Neural cell (in vitro differentiated cells): ENCODE results near the gene PCDH9. TPM values are rescaled to one million over a fixed set of nuclear protein-coding genes. Genes with fewer than 3 reads are reported as not detected.

Experiments
- H2AFZ ChIP-seq: fragments of 200-600, 300-800 bp; sonication (generic), shearing (Covaris generic); 2 replicates; pipeline ENCODE4 v1.6.0; 2014; ENCODE audit warnings: low read depth, mild to moderate bottlenecking, antibody characterized with exemption, low read length, moderate library complexity
- H3F3A ChIP-seq: fragments of 200-600 bp; shearing (Covaris generic); 2 replicates; pipeline ENCODE4 v1.6.1; 2016; ENCODE audit warnings: mild to moderate bottlenecking, moderate library complexity, mixed read lengths, antibody characterized with exemption, low read length; ENCODE audit not compliant: insufficient read depth, poor library complexity, severe bottlenecking
- H3K27ac ChIP-seq: fragments of 200-600, 300-800 bp; sonication (generic), shearing (Covaris generic); 2 replicates; pipeline ENCODE4 v1.5.1; 2014; ENCODE audit warnings: mild to moderate bottlenecking, low read length, moderate library complexity
- H3K27me3 ChIP-seq: fragments of 300-800, 200-600 bp; sonication (generic), shearing (Covaris generic); 2 replicates; pipeline ENCODE4 v1.6.0; 2014; ENCODE audit warnings: mild to moderate bottlenecking, low read depth, low read length, moderate library complexity; ENCODE audit not compliant: insufficient read depth
- H3K36me3 ChIP-seq: fragments of 300-800, 200-600 bp; sonication (generic), shearing (Covaris generic); 2 replicates; pipeline ENCODE4 v1.5.1; 2014; ENCODE audit warnings: mild to moderate bottlenecking, antibody characterized with exemption, low read length, moderate library complexity; ENCODE audit not compliant: insufficient read depth
- H3K4me2 ChIP-seq: fragments of 300-800, 200-600 bp; sonication (generic), shearing (Covaris generic); 2 replicates; pipeline ENCODE4 v1.6.0; 2014; ENCODE audit warnings: mild to moderate bottlenecking, low read length
- H3K4me3 ChIP-seq: fragments of 300-800, 200-600 bp; sonication (generic), shearing (Covaris generic); 2 replicates; pipeline ENCODE4 v1.5.1; 2014; ENCODE audit warnings: mild to moderate bottlenecking, low read length, moderate library complexity
- H3K79me2 ChIP-seq: fragments of 200-600 bp; shearing (Covaris generic); replicated peaks from 2 replicates; pipeline ENCODE4 v1.6.0; 2014; ENCODE audit warnings: mild to moderate bottlenecking, low read length, moderate library complexity; ENCODE audit not compliant: insufficient read depth
- H3K9ac ChIP-seq: fragments of 300-800, 200-600 bp; sonication (generic), shearing (Covaris generic); 2 replicates; pipeline ENCODE4 v1.6.1; 2016; ENCODE audit warnings: mild to moderate bottlenecking, low read length, mixed read lengths
- H3K9me2 ChIP-seq: fragments of 200-600 bp; shearing (Covaris generic); 2 replicates; pipeline ENCODE4 v1.6.1; 2016; ENCODE audit warnings: mild to moderate bottlenecking, low read length, mixed read lengths; ENCODE audit not compliant: insufficient read depth
- H3K9me3 ChIP-seq: fragments of 200-600, 300-800 bp; sonication (generic), shearing (Covaris generic); 2 replicates; pipeline ENCODE4 v1.6.1; 2016; ENCODE audit warnings: mild to moderate bottlenecking, mixed run types, low read length, moderate library complexity, mixed read lengths
- H4K20me1 ChIP-seq: fragments of 200-600 bp; shearing (Covaris generic); 2 replicates; pipeline ENCODE4 v1.6.1; 2016; ENCODE audit warnings: mild to moderate bottlenecking, mixed run types; ENCODE audit not compliant: insufficient read depth
- EP300 ChIP-seq: fragments of 450-650 bp; conservative IDR thresholded peaks from 2 replicates; pipeline ENCODE4 v1.6.1; 2014; ENCODE audit warnings: antibody characterized with exemption, mild to moderate bottlenecking, moderate library complexity; ENCODE audit not compliant: poor library complexity, severe bottlenecking
- EZH2 ChIP-seq: fragments of 200-600, 300-800 bp; shearing (Covaris generic), sonication (generic); IDR thresholded peaks from 2 replicates; pipeline ENCODE4 v1.6.1; 2014; ENCODE audit warnings: antibody characterized with exemption, low read length, borderline replicate concordance, mild to moderate bottlenecking; ENCODE audit not compliant: insufficient read depth, poor library complexity, severe bottlenecking
- MXI1 ChIP-seq: fragments of 450-650 bp; conservative IDR thresholded peaks from 2 replicates; pipeline ENCODE4 v1.6.1; 2014; ENCODE audit warnings: antibody characterized with exemption, mild to moderate bottlenecking; ENCODE audit not compliant: poor library complexity, severe bottlenecking
- POLR2AphosphoS5 ChIP-seq: IDR thresholded peaks from 2 replicates; pipeline ENCODE4 v1.6.1; 2012
- RAD21 ChIP-seq: fragments of 450-650 bp; conservative IDR thresholded peaks from 2 replicates; pipeline ENCODE4 v1.6.1; 2014; ENCODE audit warnings: antibody characterized with exemption, mild to moderate bottlenecking, moderate library complexity
- SMC3 ChIP-seq: fragments of 450-650 bp; conservative IDR thresholded peaks from 2 replicates; pipeline ENCODE4 v1.6.1; 2014; ENCODE audit warnings: antibody characterized with exemption, mild to moderate bottlenecking, moderate library complexity; ENCODE audit not compliant: poor library complexity
- TAF1 ChIP-seq: IDR thresholded peaks from 2 replicates; pipeline ENCODE4 v1.6.1; 2012; ENCODE audit warnings: low read depth
- polyA plus RNA-seq: library from polyadenylated mRNA; depleted of rRNA; stranded (reverse); fragments of >200 nt; gene quantifications from 2 replicates; pipeline ENCODE4 v1.2.3, GENCODE V29; 2014
- TF ChIP-seq, protein P1 (sequence below): fragments of 450-650 bp; IDR thresholded peaks from 2 replicates; pipeline ENCODE4 v1.5.1; 2014; ENCODE audit warnings: antibody characterized with exemption, mild to moderate bottlenecking, moderate library complexity; ENCODE audit not compliant: poor library complexity, severe bottlenecking
- TF ChIP-seq, protein P2 (sequence below): IDR thresholded peaks from 2 replicates; pipeline ENCODE4 v1.6.1; 2012; ENCODE audit warnings: borderline replicate concordance

Gene PCDH9
- polyA plus RNA-seq, 1 donor from 2014 or later, result 4.6 TPM

DNA sequence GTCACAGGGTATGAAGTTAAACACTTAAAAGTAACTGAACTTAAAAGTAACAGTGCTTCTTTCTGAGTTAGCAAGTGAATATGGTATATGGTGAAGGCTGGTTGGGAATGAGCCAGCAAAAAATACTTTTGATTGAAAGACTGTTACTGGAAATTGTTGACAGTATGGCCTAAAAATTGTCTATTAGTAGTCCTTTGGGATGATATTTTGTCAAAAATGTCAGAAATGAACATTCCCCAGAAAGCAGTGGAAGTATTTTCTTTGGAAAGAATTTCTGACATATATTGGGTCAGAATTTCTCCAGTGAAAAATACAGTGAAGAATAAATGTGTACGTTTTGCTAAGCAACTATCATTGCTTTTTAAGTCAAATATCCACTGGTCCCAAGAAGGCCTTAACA is 860.5 kb downstream of the PCDH9 start:
- H2AFZ ChIP-seq, result no peak overlapping the region
- H3K9ac ChIP-seq, result no peak overlapping the region
- H3K27me3 ChIP-seq, result no peaks in the 10 kb centered on the region
- H3K79me2 ChIP-seq, result no peaks in the 10 kb centered on the region
- no peaks in the 10 kb centered on the region for H3K9me2 ChIP-seq
- no peak overlapping the region for H3K4me3 ChIP-seq
- H3K36me3 ChIP-seq, result no peaks in the 10 kb centered on the region
- H3K9me3 ChIP-seq, result no peaks in the 10 kb centered on the region
- H3F3A ChIP-seq, result no peaks in the 10 kb centered on the region
- H4K20me1 ChIP-seq, result no peaks in the 10 kb centered on the region
- no peak overlapping the region for H3K27ac ChIP-seq
- no peak for TF ChIP-seq MXI1
- no peak for TF ChIP-seq SMC3
- no peak overlapping the region for H3K4me2 ChIP-seq

DNA sequence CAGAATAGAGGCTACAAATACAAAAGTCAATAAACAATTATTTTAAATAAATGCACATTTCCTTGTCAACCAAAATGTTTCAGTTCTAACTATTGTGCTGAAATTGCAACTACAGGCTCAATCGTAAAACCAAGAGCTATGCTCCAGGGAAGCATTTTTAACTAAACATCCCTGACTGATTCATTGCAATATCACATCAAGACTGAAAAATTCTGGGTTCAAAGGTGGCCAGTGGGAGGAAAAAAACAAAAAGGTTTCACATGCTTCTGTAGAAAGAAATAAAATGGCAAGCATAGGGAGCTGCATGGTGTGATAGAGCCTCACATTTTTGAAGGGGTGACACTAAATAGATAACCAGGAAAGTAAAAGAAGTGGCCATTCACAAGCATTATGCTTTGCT is 862.8 kb downstream of the PCDH9 start:
- Histone ChIP-seq H3K27ac (no peak overlapping the region), H3F3A (no peaks in the 10 kb centered on the region), H3K9ac (no peak overlapping the region)

More for the DNA sequence above, 862.8 kb downstream of the PCDH9 start:
- no peaks in the 10 kb centered on the region for H3K9me2 ChIP-seq
- H4K20me1 ChIP-seq, result no peaks in the 10 kb centered on the region
- no peak overlapping the region for H2AFZ ChIP-seq
- H3K36me3 ChIP-seq, result no peaks in the 10 kb centered on the region
- H3K4me2 ChIP-seq, result no peak overlapping the region
- H3K79me2 ChIP-seq, result no peaks in the 10 kb centered on the region
- H3K9me3 ChIP-seq, result no peaks in the 10 kb centered on the region
- H3K27me3 ChIP-seq, result no peaks in the 10 kb centered on the region
- no peak for TF ChIP-seq RAD21
- no peak for TF ChIP-seq POLR2AphosphoS5
- TF ChIP-seq, protein P1, sequence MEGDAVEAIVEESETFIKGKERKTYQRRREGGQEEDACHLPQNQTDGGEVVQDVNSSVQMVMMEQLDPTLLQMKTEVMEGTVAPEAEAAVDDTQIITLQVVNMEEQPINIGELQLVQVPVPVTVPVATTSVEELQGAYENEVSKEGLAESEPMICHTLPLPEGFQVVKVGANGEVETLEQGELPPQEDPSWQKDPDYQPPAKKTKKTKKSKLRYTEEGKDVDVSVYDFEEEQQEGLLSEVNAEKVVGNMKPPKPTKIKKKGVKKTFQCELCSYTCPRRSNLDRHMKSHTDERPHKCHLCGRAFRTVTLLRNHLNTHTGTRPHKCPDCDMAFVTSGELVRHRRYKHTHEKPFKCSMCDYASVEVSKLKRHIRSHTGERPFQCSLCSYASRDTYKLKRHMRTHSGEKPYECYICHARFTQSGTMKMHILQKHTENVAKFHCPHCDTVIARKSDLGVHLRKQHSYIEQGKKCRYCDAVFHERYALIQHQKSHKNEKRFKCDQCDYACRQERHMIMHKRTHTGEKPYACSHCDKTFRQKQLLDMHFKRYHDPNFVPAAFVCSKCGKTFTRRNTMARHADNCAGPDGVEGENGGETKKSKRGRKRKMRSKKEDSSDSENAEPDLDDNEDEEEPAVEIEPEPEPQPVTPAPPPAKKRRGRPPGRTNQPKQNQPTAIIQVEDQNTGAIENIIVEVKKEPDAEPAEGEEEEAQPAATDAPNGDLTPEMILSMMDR, result no peak
- no peak for TF ChIP-seq TAF1
- no peak for TF ChIP-seq MXI1
- TF ChIP-seq, protein P2, sequence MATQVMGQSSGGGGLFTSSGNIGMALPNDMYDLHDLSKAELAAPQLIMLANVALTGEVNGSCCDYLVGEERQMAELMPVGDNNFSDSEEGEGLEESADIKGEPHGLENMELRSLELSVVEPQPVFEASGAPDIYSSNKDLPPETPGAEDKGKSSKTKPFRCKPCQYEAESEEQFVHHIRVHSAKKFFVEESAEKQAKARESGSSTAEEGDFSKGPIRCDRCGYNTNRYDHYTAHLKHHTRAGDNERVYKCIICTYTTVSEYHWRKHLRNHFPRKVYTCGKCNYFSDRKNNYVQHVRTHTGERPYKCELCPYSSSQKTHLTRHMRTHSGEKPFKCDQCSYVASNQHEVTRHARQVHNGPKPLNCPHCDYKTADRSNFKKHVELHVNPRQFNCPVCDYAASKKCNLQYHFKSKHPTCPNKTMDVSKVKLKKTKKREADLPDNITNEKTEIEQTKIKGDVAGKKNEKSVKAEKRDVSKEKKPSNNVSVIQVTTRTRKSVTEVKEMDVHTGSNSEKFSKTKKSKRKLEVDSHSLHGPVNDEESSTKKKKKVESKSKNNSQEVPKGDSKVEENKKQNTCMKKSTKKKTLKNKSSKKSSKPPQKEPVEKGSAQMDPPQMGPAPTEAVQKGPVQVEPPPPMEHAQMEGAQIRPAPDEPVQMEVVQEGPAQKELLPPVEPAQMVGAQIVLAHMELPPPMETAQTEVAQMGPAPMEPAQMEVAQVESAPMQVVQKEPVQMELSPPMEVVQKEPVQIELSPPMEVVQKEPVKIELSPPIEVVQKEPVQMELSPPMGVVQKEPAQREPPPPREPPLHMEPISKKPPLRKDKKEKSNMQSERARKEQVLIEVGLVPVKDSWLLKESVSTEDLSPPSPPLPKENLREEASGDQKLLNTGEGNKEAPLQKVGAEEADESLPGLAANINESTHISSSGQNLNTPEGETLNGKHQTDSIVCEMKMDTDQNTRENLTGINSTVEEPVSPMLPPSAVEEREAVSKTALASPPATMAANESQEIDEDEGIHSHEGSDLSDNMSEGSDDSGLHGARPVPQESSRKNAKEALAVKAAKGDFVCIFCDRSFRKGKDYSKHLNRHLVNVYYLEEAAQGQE, result no peak
- no peak for TF ChIP-seq SMC3
- no peak for TF ChIP-seq EP300
- TF ChIP-seq EZH2, result no peak
- H3K4me3 ChIP-seq, result no peak overlapping the region
